ENCODE measurements around the gene GREB1L.

GREB1L gene

DNA sequence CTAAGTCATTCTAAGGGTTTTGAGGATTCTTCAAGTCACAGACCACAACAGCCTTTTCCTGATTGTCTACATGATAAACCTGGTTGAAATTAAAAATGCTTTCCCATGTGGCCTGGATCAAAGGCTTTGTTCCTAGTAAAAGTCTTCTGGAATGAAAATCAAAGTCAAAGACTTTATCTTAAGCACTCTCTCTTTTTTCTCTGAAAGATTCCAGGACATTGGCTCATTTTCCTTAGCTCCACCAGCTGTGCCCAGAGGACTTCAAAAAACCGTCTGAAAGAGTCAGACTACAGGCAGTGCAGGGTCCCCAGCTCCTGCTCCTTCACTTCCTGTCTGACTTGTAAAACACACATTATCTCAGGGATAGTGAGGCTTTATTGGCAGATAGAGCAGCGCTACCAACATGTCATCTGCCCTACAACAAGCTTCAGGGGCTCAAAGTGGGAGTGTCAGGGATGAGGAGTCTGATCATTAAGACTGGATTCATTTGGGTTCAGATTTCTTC lies 210.3 kb downstream of the GREB1L start:
- DNase-seq = no peak

DNA sequence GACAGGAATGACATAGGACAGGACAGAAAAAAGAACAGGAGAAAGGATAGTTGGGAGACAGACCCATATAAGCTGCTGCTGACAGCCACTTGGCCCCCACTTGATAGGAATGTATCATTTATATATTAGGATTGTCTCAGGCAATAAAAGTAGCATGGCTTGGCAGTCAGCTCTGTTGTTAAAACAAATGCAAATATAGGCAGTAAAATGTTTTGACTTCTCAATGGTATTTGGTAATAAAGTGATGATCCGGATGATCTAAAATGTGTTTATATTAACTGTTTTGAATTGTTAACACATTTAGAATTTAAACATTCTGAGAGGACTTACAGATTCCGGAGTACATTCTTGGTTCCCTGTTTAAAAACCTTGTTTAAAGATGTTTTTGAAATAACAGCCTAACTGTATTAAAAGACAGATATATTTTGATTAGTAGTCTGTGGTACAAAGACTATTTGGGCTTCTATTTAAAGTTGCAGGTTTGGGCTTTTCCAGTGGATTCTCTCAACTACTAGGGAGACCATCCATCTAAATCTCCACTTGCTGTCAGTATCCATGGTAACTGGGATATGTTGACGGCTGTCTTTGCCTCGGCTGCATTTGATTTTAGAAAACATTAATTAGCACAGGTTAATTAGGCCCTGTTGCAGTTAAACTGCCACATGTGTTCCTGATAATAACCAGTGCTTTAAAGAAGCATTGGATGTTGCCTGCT lies 210.9 kb downstream of the GREB1L start:
- no peak for DNase-seq

DNA sequence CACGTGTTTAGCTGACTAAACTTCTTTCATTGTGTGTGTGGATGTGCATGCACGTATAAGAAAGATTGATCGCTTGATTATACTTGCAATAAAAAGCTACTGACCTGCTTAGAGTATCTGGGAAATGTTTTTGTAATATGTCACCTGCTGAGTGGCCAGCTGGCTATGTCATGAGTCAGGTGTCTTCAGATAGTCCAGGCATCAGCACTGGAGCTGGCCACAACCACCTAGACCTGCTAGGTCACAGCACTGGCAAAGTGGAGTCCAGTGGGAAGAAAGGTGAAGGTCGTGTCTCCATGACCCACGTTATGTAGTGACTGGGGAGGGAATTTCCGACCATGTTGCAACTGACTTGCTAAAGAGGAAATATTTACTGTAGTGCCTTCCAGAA lies 211.5 kb downstream of the GREB1L start:
- no peak for DNase-seq

DNA sequence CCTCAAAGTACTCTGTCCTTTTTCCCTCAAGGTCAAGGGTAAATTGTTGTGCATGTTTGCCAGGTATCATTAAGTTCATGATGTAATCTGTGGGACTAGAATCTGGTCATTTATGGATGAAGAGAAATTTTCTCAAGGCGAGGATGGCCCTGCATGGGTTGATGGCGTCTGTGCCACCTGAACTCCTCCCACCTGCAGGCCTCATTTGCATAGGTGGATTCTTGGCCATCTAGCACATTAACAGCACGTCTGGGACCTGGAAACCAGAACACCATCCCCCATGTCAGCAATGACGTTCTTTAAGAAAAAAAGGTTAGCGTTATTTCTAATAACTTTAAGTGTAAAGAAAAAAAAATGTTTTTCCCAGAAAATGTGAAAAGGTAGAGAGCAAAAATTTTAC lies 212.7 kb downstream of the GREB1L start:
- DNase-seq = no peak

DNA sequence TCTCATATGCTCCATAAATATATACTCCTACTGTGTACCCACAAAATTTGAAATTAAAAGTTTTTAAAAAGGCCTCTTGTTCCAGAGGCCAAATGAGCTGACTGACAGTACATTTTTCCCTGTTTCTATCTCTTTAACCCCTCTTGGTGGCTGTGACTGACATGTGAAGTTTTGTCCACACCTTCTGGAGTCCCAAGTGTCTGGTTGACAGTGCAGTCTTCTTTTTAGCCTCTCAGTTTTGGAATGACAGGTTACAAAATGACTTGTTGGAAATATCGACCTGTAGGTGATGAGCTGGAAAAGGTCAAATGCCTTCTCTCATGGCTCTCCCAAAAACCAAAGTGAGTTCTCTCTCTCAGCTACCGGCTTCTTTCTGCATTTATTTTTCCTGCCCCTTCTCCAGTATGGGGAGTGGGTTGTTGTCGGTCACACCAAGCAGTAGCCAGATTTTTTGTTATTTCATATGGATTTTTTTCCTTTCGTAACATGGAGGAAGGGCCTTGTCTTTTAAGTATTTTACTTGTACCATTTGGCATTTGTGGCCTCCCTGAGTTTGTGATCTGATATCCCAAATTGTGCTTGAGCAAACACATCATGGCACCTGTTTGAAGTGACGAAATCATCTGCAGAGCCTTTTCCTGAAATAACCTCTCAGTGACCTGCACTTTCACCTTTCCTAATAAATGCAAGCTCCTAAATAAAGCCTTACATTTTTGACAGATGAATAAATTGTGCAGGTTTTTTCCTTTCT lies 214.6 kb downstream of the GREB1L start:
- no peak for DNase-seq

DNA sequence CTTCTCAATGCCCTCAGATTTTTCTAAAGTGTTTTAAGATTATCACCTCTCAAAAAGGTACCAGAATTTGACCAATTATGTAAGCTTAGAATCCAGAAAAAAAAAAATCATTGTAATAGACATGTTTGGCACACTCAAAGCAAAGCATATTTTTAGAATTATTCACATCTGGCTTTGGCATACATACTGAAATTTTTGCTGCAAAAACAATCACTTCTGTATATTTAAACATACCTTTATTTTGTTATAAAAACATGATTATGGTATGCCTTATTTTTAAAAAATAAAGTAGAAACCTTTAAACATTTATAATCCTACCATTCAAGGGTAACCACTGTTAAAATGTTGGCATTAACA lies 215.1 kb downstream of the GREB1L start:
- DNase-seq = no peak

DNA sequence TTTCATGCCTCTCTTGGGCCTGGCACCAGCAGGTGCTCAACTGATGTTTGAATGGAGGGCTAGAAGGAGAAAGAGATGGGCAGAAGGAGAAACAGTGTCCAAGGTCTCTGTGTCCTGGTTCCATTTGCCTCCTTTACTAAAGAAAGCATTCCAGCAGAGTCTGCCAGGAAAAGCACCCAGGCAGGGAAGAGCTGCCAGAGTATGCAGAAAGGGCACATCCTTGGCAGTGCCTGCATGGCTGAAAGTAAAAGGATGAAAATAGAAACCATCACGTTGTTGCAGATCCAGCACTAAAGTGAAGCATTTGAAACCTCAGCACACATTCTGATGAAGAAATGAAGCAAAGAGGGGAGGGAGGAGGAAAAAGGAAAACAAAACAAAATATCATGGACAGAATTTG lies 216.3 kb downstream of the GREB1L start:
- DNase-seq = no peak

DNA sequence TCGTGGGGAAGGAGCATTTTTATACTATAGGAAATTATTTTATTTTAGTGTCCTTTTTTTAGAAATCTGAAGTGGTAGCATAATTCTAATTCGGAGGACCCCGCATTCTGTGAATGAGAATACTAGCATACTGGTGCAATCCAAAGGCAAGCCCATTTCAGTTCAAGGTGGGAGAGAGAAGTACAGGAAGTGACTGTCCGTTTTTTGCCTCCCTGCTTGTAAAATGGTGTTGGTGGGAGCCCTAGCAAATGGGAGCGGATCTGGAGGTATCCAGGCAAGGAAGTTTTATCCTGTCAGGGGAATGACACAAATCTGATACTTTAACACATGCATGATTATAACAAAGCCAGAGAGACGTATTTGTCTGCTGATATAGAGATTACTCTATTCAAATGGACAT lies 216.8 kb downstream of the GREB1L start:
- DNase-seq = no peak

DNA sequence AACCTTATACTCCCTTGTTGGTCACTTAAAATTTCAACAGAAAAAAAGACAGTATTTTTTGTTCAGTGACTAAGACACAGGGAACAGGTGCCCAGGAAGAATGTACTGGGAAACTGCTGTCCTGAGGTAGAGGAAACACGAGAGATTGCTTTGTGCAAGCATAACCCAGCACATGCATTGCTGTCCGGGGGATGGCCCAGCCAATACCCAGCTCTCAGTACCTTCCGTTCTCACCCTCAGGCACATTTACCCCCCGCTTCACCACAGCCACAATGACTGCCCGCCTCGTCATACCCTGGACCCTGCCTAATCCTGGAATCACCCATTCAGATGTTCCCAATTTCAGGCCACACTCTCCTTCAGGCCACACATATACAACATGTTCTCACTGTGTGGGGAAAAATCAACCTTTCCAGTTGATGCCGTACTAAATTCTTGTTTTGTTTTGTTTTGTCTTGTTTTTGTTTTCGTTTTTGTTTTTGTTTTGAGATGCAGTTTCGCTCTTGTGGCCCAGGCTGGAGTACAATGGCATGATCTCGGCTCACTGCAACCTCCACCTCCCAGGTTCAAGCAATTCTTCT lies 217.8 kb downstream of the GREB1L start:
- DNase-seq = no peak

DNA sequence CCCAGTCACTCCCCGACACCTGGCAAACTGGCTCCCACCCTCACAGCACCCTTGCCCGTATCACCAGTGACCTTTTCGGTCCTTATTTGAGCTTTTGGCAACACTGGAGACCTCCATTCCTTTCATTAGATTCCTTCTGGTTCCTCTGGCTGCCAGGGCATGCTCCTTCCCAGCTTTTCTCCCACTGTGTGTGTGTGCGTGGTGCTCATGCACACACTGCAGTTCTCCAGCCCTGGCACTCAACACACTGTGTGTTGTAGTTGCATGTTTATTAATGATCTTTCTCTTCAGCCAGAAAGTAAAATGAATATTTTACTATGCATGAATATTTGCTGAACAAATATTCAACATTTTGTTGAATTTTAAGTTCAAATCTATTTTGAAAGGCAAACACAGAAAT lies 219.4 kb downstream of the GREB1L start:
- no peak for DNase-seq

DNA sequence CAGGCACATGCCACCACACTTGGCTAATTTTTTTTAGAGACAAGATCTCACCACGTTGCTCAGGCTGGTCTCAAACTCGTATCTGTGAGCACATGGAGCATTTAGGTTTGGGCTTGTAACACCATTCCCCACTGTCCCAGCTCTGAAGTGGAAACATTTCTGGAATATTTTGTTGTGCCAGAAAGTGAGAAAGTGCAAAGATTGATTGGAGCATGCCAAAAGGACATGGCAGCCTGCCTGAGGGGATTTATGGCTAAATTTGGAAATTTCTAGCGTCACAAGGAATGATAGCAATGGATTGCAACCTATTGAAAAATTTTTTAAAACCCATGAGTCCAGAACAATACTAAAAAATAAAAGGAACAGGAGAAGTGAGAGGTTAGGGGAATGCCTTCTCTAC lies 221.7 kb downstream of the GREB1L start:
- no peak for DNase-seq

DNA sequence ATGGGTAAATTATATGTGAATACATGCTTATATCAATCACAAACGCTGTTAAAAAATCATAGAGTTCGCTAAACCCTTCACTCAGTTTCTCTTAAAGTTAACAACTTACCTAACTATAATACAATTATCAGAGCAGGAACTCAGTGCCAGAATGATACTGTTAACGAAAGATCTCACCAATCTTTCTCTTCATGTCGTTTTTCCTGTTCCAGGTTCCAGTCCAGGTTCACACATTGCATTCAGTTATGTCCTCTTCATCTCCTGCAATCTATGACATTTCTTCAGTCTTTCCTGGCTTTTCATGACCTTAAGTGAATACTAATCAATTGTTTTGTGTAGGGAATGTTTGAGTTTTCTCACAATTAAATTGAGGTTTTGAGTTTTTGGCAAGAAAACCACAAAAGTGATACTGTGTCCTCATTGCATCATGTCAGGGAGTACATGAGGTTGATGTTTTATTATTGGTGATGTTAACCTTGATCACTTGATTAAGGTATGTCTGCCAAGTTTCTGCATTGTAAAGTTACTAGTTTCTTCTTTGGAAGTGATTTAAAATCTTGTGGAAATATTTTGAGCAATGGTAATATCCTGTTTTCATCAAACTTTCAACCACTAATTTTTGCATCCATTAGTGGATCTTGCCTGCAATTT lies 226.6 kb downstream of the GREB1L start:
- DNase-seq = no peak

DNA sequence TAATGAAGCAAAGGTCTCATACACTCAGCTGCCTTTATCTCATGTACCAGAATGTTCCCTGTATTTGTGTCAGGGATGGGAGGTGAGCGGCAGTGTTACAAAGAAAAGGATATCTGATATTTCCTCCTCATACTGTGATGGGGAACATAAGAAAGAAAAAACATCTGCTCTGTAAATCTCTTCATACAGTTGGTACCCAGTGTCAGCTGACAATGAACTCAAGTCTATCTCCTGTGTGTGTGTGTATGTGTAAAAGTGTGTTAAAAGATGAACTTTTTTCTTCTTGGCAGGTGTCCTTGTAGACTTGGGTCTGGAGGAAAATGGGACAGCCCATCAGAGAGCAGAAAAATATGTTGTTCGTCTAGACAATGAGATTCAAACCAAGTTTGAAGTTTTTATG lies 230.7 kb downstream of the GREB1L start:
- no peak for DNase-seq

DNA sequence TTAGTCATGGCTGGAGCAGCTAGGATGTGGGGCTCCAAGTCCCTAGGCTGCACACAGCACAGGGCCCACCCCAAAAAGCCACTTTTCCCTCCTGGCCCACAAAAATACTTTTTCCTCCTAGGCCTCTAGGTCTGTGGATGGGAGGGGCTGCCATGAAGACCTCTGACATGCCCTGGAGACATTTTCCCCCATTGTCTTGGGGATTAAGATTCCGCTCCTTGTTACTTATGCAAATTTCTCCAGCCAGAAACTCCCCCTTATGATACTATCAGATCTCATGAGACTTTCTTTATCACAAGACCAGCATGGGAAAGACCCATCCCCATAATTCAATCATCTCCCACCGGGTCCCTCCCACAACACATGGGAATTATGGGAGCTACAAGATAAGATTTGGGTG lies 232.6 kb downstream of the GREB1L start:
- DNase-seq = no peak

DNA sequence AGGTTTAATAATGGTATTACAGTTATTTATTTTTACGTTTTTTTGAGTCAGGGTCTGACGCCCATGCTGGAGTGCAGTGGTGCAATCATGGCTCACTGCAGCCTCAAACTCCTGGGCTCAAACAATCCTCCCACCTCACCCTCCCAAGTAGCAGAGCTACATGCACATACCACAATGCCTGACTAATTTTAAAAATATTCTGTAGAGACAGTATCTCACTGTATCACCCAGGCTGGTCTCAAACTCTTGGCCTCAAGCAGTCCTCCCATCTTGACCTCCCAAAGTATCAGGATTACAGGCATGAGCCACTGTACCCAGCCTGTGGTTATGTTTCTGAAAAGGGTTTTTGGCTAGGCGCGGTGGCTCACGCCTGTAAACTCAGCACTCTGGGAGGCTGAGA lies 237.7 kb downstream of the GREB1L start:
- DNase-seq = no peak

DNA sequence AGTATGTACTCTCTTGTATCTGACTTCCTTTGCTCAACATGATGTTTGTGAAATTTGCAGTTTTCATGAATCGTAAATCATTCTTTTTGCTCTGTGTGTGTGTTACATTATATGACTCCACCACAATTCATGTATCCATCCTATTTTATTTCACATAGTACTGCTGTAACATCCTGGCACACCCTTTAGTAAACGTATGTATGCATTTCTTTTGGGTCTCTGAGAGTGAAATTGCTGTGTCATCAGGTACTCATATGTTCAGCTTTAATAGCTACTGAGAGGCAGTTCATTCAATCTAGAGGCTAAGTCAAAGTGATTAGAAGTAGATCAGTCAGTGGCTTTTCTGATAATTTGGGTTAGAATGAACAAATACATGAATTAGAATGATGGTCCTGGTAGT lies 239.7 kb downstream of the GREB1L start:
- DNase-seq = no peak

DNA sequence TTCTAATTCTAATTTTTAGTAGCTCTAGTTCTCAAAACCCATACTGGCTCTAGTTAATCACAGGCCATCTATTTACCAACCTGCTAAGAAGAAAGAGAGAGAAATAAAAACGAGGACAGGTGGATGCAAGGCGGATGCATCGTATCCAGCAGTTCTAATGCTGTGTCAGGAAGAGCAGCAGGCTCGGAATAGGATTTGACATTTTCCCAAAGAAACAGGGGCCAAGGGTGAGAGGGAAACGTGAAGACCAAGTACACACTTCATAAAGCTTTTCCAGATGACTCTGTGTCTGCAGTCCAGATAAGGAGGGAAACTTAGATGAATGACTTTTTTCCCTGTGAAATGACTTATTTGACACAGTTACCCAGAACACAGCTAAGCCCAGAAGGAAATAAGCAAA lies 241.0 kb downstream of the GREB1L start:
- no peak for DNase-seq

DNA sequence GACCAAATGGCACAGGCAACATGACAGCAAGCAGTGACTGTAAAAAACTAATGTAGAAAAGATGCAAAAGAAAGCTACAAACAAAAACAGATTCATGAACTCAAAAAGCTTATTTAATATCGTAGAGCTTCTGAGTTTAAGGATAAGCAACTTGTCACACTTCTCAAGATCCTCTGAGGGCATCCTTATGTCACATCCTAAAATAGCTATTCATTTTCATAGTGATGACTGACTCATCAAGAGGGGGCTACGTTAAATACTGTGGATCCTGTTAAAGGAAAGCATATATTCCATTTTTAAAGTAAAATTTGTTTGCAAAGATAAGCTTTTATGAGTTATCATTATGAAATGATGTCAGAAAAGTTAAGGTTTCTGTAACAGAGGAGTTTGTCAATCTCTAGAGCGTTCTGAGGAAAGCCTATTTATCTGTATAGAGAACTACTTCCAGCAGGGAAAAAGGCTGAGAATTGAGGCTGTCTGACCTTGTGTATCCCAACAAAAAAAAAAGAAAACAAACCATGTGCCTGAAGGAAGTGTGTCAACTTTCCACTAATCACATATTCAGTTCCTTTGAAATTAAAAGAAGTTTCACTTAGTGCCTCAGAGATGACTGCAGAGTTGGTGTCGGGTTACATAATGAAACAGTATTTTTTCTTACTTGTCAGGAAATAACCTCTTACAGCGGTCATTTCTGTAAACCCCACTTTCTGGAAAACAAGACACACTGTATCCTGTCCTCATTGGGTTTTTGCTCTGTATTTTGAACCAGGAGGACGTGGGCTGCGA lies 243.0 kb downstream of the GREB1L start:
- no peak for DNase-seq

DNA sequence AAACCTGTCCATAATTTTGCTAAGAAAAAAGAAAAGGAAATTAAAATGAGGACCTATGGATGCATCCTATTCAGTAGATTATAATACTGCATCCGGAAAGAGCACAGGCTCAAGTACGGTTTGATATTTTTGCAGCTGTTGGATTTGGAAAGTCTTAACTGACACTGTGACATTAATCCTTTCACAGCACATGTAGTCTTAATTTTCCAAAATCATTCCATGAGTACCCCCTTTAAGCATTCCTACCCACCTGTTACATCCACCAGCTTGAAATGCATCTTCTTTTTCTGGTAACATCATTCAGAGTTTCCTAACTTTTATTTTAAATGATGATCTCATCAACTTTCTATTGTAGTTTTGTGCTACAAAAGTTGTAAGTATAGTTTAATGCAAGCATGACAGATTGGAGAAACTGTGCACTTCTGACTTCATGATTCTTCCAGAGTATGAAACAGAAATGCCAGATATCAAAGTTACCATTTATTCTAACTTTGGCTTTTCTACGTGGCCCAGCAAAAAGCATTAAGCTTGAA lies 244.9 kb downstream of the GREB1L start:
- DNase-seq = no peak

DNA sequence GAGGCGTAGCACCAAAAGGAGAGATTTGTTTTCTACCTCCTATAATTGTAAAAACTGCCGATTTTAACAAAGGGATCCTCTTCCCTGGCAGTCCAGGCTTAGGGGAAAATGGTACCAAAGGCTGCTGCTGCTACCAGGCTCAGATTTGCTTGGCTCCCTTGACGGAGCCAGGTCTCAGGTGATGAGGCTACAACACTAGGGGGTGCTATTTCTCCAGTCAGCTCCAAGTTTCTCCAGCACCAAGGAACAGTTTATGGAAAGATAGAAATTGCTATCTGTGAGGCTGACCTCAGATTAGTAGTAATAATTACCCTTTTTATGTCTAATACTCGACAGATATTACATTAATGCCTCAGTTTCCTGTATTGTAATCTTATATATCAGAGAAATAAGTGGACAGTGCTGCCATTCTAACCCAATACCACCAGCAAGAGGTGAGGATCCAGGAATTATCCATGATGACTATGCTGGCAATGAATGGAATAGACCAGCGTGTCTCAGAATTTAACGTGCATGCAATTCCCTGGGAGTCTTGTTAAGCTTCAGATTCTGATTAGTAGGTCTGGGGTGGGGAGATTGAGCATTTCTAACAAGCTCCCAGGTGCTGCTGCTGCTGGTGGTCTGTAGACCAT lies 247.2 kb downstream of the GREB1L start:
- DNase-seq = peak; percentile 17 to 28

DNA sequence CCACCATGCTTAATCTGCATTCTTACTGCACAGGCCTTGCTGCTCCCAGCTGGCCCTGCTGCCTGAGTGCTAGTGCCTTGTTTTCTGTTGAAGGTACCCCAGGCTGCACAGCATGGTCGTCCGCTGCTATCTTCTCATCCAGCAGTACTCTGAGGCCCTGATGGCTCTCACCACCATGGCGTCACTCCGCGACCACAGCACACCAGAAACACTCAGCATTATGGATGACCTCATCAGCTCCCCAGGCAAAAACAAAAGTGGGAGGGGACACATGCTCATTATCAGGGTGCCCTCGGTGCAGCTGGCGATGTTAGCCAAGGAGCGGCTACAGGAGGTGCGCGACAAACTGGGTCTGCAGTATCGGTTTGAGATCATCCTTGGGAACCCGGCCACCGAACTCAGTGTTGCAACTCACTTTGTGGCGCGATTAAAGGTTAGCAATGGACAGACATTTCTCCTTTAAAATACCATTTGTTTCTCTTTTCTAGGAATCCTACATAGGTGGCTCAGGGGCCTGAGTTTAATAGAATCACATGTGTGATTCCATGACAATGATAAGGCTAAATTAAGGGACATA lies 248.0 kb downstream of the GREB1L start:
- DNase-seq = no peak

DNA sequence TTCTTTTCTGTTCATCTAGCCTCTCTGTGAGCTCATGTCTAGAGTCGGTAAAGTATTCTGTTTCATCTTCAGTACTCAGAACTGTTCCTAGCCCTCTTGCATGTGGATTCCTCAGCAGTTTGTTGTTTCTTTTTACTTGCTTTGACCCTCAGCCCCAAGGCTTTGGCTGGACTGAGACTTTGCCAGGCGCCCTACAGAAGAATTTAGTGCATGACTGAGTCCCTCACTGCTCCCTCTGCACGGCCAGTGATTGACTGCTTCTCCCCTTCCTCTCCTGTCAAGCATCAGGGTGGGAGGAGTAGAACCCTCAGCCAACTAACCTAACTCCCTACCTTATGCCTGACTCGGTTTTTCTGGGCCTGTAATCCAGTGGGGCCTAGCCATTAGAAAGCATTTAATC lies 248.7 kb downstream of the GREB1L start:
- no peak for DNase-seq

All from stimulated activated CD4-positive, alpha-beta T cell treated with anti-CD3 and anti-CD28 coated beads, Interleukin-2, amount 100 ng/mL, for 48 hours (primary cell).